ENCODE measurements around the gene EDN1. TPM values are rescaled to one million over a fixed set of nuclear protein-coding genes. Genes with fewer than 3 reads are reported as not detected.
A peak's percentile ranks its signal among the peaks of the same experiment; 100 is the strongest.

Gene EDN1
- total RNA-seq, 6 donors from 2014 or later, result 6.5 to 40.6 (median 18.6) TPM

DNA sequence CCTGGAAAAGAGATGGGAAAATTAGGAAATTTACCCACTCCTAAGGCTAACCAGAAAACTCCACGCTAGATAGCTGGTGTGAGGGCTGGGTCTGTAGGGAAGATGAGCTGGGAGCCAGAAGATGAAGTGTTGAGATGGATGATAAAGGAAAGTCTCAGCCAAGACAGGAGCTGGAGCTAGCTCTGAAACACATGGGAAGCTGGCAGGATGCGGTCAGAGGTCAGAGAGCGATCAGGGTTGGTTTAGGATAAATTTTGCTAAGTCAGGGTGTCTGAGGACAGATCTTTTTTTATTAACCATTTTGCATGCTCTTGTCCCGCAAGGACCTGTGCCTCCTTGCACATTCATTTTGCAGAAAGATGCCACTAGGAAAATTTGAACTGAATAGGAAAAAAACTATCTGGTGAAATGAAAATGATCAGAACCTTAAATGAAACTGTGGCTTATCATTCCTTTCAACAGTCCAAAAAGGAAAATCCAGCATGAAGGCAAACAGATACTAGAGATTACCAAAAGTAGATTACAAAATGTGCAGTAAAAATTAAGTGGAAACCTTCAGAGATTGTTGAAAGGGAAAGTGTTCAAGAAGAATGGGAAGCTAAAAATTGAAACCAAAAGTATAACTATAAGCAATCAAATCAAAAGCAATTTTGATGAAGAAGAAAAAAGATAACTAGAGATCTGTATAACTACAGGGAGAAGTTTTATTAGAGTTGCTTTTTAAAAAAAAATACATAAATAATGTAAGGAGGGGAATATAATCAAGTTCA lies 10.7 kb upstream of the EDN1 start:
- DNase-seq (no peak), ATAC-seq (ENCODE audit: low FRiP score in 2 of 2) (no peak)
- Histone ChIP-seq H3K27ac (no peak overlapping the region), H3K36me3 (no peaks in the 10 kb centered on the region), H3K9me3 (no peaks in the 10 kb centered on the region), H3K27me3 (no peaks in the 10 kb centered on the region), H3K4me1 (peaks cover 0 to 3% (median 0%) of the 10 kb centered on the region in 4 donors), H3K4me3 (no peak overlapping the region)
- TF ChIP-seq POLR2AphosphoS5 (IDR thresholded peaks at IDR 0.05) (no peak), POLR2A (IDR thresholded peaks at IDR 0.05) (no peak), EP300 (IDR thresholded peaks at IDR 0.05) (no peak)
- TF ChIP-seq, protein P1, sequence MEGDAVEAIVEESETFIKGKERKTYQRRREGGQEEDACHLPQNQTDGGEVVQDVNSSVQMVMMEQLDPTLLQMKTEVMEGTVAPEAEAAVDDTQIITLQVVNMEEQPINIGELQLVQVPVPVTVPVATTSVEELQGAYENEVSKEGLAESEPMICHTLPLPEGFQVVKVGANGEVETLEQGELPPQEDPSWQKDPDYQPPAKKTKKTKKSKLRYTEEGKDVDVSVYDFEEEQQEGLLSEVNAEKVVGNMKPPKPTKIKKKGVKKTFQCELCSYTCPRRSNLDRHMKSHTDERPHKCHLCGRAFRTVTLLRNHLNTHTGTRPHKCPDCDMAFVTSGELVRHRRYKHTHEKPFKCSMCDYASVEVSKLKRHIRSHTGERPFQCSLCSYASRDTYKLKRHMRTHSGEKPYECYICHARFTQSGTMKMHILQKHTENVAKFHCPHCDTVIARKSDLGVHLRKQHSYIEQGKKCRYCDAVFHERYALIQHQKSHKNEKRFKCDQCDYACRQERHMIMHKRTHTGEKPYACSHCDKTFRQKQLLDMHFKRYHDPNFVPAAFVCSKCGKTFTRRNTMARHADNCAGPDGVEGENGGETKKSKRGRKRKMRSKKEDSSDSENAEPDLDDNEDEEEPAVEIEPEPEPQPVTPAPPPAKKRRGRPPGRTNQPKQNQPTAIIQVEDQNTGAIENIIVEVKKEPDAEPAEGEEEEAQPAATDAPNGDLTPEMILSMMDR (IDR thresholded peaks at IDR 0.05), result no peak
- whole genome bisulfite sequencing, 2 donors, result 42 to 58% methylated on average over 4 of the region's 4 CpGs

DNA sequence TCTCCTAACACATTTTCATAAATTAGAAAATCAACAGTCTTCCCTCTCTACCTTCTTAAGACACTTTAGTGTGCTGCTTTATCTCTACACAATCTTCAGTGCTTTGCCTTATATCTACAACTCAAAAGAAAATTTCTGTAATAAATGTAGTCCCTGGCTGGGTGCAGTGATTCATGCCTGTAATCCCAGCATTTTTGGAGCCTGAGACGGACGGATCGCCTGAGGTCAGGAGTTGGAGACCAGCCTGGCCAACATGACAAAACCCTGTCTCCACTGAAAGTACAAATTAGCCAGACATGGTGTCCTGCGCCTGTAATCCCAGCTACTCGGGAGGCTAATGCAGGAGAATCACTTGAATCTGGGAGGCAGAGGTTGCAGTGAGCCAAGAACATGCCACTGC lies 9.7 kb upstream of the EDN1 start:
- H3K4me3 ChIP-seq, result no peak overlapping the region
- H3K4me1 ChIP-seq, result peaks cover 0 to 3% (median 0%) of the 10 kb centered on the region in 4 donors
- ATAC-seq (ENCODE audit: low FRiP score in 2 of 2) (peak in 1 of 2 donors; percentile 77), DNase-seq (no peak)
- no peaks in the 10 kb centered on the region for H3K27me3 ChIP-seq
- TF ChIP-seq, protein P1 (IDR thresholded peaks at IDR 0.05), result no peak
- TF ChIP-seq EP300 (IDR thresholded peaks at IDR 0.05) (no peak), POLR2A (IDR thresholded peaks at IDR 0.05) (no peak), POLR2AphosphoS5 (IDR thresholded peaks at IDR 0.05) (no peak)
- H3K27ac ChIP-seq, result no peak overlapping the region
- H3K9me3 ChIP-seq, result no peaks in the 10 kb centered on the region
- 93% methylated on average over 5 of the region's 5 CpGs for WGBS, 2 donors
- no peaks in the 10 kb centered on the region for H3K36me3 ChIP-seq

DNA sequence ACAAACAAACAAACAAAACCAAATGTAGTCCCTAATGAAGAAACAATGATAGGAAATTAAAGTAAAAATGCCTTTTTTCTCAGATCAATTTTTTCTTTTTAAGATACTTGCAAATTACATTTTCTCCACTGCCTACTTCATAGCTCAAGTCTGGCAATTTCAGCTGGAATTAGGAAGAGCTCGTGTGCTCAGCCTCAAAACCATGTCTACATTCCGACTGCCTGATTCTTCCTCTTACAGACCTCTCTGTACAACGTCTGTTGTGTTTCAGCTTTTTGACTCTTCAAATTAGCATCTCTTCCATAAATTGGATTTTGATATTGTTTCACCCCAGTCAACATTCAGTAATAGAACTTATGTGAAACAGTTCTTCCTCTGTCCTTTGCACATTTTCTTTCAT lies 9.3 kb upstream of the EDN1 start:
- no peak for ATAC-seq (ENCODE audit: low FRiP score in 2 of 2)

DNA sequence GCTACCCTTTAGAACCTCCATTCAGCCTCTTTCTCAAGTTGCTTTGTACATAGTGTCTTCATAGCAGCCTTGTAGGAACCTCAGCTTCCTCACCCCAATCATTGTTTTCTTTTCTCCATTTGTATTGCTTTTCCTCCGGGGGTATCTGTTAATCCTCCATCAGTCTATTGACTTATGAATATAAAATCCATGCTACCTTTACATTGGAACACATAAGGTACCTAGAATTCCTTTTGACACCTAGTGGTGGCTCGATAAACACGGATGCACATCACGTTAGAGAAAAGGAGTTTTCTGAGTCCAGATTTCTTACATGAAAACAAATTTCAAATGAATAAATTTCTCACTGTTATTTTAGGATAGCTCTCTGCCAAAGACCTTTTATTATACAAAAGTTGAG lies 6.3 kb upstream of the EDN1 start:
- Histone ChIP-seq H3K4me1 (peaks cover 0 to 19% (median 7%) of the 10 kb centered on the region in 4 donors), H3K4me3 (no peak overlapping the region), H3K9me3 (no peaks in the 10 kb centered on the region), H3K27ac (no peak overlapping the region), H3K27me3 (no peaks in the 10 kb centered on the region), H3K36me3 (no peaks in the 10 kb centered on the region)
- ATAC-seq (ENCODE audit: low FRiP score in 2 of 2) (no peak), DNase-seq (no peak)
- TF ChIP-seq POLR2AphosphoS5 (IDR thresholded peaks at IDR 0.05), result no peak
- TF ChIP-seq, protein P1 (IDR thresholded peaks at IDR 0.05), result no peak
- no peak for TF ChIP-seq EP300 (IDR thresholded peaks at IDR 0.05)
- TF ChIP-seq POLR2A (IDR thresholded peaks at IDR 0.05), result no peak
- 75 to 96% methylated on average over 4 of the region's 4 CpGs for WGBS, 2 donors

More for the DNA sequence above, 9.3 kb upstream of the EDN1 start:
- Histone ChIP-seq H3K9me3 (no peaks in the 10 kb centered on the region), H3K27ac (no peak overlapping the region), H3K4me1 (peaks cover 0 to 3% (median 0%) of the 10 kb centered on the region in 4 donors), H3K27me3 (no peaks in the 10 kb centered on the region), H3K4me3 (no peak overlapping the region), H3K36me3 (no peaks in the 10 kb centered on the region)
- no peak for DNase-seq
- no peak for TF ChIP-seq POLR2AphosphoS5 (IDR thresholded peaks at IDR 0.05)
- TF ChIP-seq EP300 (IDR thresholded peaks at IDR 0.05), result no peak
- TF ChIP-seq, protein P1 (IDR thresholded peaks at IDR 0.05), result no peak
- TF ChIP-seq POLR2A (IDR thresholded peaks at IDR 0.05), result no peak
- WGBS, 2 donors, result 86 to 94% methylated on average over 3 of the region's 3 CpGs
